Upper lobe of left lung (tissue), 4 donors: Measurements from ENCODE around the gene JRKL.
"Not testable (repeated sequence)": the region's sequence is repeated elsewhere in the genome, so short reads cannot be mapped to it uniquely, and the experiment has no call there.

ENCODE experiments used
- POLR2A ChIP-seq, 4 donors: fragments of 450-650 bp; IDR thresholded peaks; one replicate each; pipeline ENCODE4 v1.5.1; 2016 to 2017; ENCODE audit warnings: antibody characterized with exemption in 4 of 4, mild to moderate bottlenecking in 2 of 4
- POLR2AphosphoS5 ChIP-seq, 2 donors: sonication (generic); formaldehyde crosslinking; IDR thresholded peaks; one replicate each; pipeline ENCODE4 v1.5.1; 2017; ENCODE audit warnings: antibody characterized with exemption in 2 of 2
- TF ChIP-seq, protein P1 (sequence below), 6 experiments: fragments of 450-650 bp in 4 of 6; fragments of 200-600 bp in 2 of 6; sonication (generic) in 2 of 6; IDR thresholded peaks; one replicate each; pipeline ENCODE4 v1.5.1; 2016 to 2019; ENCODE audit warnings: antibody characterized with exemption in 6 of 6

DNA sequence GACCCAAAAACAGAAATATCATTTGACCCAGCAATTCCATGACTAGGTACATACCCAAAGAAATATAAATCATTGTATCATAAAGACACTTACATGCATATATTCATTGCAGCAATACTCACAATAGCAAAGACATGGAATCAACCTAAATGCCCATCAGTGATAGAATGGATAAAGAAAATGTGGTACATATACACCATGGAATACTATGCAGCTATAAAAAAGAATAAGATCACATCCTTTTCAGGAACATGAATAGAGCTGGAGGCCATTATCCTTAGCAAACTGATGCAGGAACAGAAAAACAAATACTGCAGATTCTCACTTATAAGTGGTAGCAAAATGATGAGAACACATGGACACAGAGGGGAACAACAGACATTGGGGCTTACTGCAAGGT, 42.8 kb downstream of the JRKL start:
- TF ChIP-seq, protein P1, sequence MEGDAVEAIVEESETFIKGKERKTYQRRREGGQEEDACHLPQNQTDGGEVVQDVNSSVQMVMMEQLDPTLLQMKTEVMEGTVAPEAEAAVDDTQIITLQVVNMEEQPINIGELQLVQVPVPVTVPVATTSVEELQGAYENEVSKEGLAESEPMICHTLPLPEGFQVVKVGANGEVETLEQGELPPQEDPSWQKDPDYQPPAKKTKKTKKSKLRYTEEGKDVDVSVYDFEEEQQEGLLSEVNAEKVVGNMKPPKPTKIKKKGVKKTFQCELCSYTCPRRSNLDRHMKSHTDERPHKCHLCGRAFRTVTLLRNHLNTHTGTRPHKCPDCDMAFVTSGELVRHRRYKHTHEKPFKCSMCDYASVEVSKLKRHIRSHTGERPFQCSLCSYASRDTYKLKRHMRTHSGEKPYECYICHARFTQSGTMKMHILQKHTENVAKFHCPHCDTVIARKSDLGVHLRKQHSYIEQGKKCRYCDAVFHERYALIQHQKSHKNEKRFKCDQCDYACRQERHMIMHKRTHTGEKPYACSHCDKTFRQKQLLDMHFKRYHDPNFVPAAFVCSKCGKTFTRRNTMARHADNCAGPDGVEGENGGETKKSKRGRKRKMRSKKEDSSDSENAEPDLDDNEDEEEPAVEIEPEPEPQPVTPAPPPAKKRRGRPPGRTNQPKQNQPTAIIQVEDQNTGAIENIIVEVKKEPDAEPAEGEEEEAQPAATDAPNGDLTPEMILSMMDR (IDR thresholded peaks at IDR 0.05), result not testable (repeated sequence)
- not testable (repeated sequence) for TF ChIP-seq POLR2A, POLR2AphosphoS5 (IDR thresholded peaks at IDR 0.05)
